Ovary (tissue), 9 donors: ENCODE results near the gene PERCC1. TPM values are rescaled to one million over a fixed set of nuclear protein-coding genes. Genes with fewer than 3 reads are reported as not detected.

Source experiments
- DNase-seq, 5 donors: peaks; one replicate each; pipeline ENCODE4 v3.0.0-alpha.2; 2019 to 2020
- H3K27ac ChIP-seq, 2 donors: fragments of 200-600 bp; one replicate each; pipeline versions ENCODE4 v1.5.1 to v1.8.0; 2019 to 2022
- H3K27me3 ChIP-seq: fragments of 200-600 bp; one replicate; pipeline ENCODE4 v1.8.0; 2022
- H3K36me3 ChIP-seq: fragments of 200-600 bp; sonication (generic); one replicate; pipeline ENCODE4 v1.5.1; 2019
- H3K4me1 ChIP-seq: one replicate; pipeline ENCODE4 v1.8.1; 2013; ENCODE audit warnings: mild to moderate bottlenecking, moderate library complexity; ENCODE audit not compliant: insufficient read depth
- H3K4me3 ChIP-seq: fragments of 200-600 bp; sonication (generic); one replicate; pipeline ENCODE4 v1.5.1; 2017
- H3K9me3 ChIP-seq, 2 donors: fragments of 200-600 bp in 1 of 2; sonication (generic) in 1 of 2; one replicate each; pipeline versions ENCODE4 v1.5.1 to v1.8.1; 2013 to 2019; ENCODE audit warnings: mild to moderate bottlenecking in 1 of 2, moderate library complexity in 1 of 2
- CTCF ChIP-seq, 3 donors: fragments of 450-650 bp in 2 of 3; fragments of 200-600 bp in 1 of 3; IDR thresholded peaks; one replicate each; pipeline versions ENCODE4 v1.5.1 to v1.8.0; 2016 to 2022; ENCODE audit warnings: antibody characterized with exemption in 3 of 3, mild to moderate bottlenecking in 1 of 3
- EP300 ChIP-seq: sonication (generic); formaldehyde crosslinking; IDR thresholded peaks from one replicate; pipeline ENCODE4 v1.6.1; 2017; ENCODE audit warnings: antibody characterized with exemption
- POLR2A ChIP-seq: fragments of 450-650 bp; IDR thresholded peaks from one replicate; pipeline ENCODE4 v1.6.1; 2017; ENCODE audit warnings: antibody characterized with exemption, mild to moderate bottlenecking, moderate library complexity
- WGBS, 3 donors: extraction: QIAGEN DNeasy Blood & Tissue Kit in 1 of 3; methylation state at CpG; one replicate each; pipeline versions ENCODE4 v1.1.5 to v1.1.7; 2013 to 2017; 5-methylcytosine and 5-hydroxymethylcytosine counted together
- intact Hi-C, 4 donors: fragments of 100-400 bp; cut with DNase I; formaldehyde crosslinking; loops; one replicate each; pipeline versions ENCODE4 v1.11.0 to v1.15.1; 2022 to 2023
- polyA plus RNA-seq, 2 donors: library from polyadenylated mRNA; stranded (reverse); fragments of 200-250 nt in 1 of 2; fragments of 350-450 nt in 1 of 2; fragmentation: Illumina TruSeq in 1 of 2; extraction: RNeasy Lipid Tissue Mini Kit (QIAGEN cat#74804) in 1 of 2; gene quantifications; one replicate each; pipeline ENCODE4 v1.2.3, GENCODE V29; 2013 to 2014
- total RNA-seq, 7 donors: library from RNA; depleted of rRNA in 2 of 7; stranded (reverse); fragments of >200 nt in 2 of 7; fragmentation: NEBNext Ultra II Directional in 3 of 7; extraction: Animal tissue kit (Norgen Biotek cat#: 25700) in 3 of 7; gene quantifications; one replicate each; pipeline versions ENCODE4 v1.1.0 to v1.2.4, GENCODE V29; 2016 to 2023
- donor health status: DM: no; HTN: no; CAD: no; lungs with moderate emphysema.
- donor health status: DM: no; HTN: no; CAD: no.
- donor health status: Bipolar disorder and iron deficiency.
- donor health status: DM: yes; HTN: yes; CAD: no.
- donor health status: DM: no; HTN: no; CAD: no.
- donor health status: DM: yes; HTN: yes; CAD: no.

The PERCC1 gene
- total and polyA plus RNA-seq, 9 donors: 0.08 to 0.62 TPM; not detected in 7

DNA sequence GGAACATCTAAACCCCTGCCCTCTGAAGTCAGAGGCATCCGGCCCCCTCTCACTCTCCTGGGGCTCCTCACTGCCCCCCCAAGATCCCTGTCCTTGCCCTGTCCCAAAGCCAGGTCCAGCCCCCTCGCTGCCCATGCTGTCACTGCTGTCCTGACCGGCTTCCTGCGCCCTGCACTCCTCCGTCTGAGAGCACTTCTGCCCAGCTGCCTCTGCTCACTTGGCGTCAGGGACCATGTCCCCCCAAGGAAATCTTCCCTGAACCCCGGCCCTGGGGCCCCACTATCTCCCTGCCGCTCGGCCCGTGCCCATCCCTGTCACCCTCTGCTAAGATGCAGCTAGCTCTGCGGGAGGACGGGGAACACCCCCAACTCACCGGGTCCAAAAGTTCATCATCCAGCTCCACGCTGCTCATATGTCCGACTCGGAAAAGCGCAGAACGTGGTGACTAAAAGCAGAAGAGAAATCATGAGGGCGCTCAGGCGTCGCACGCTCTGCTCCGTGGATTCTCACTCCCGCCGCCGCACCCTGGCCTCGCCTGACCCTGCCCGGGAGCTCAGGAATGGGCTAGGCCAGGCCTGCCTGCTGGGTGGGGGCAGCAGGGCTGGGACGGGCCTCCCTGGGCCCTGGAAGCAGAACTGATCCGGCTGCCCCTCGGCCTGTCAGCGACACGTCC, 34.2 kb downstream of the PERCC1 start:
- 86 to 90% (median 86%) methylated on average over 33 of the region's 33 CpGs for WGBS, 3 donors

DNA sequence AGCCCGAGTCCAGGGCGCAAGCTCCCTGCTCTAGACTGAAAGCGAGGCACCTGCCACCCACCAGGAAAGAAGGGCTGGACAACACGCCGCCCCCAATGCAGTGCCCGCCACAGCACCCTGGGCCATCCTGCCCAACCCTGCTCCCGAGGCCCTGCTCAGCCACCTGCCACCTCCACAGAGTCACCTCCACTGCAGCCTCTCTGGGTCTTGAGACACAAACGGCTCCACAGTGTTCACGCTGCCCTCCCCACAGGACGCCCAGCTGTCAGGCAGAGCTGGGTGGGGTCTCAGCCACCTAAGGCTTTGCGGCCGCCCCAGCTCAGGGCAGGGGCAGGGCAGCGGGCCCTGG, 34.7 kb downstream of the PERCC1 start:
- H3K9me3 ChIP-seq: no peaks in the 10 kb centered on the region
- intact Hi-C loops: no loop called here
- H3K4me1 ChIP-seq: no peaks in the 10 kb centered on the region
- H3K36me3 ChIP-seq: no peaks in the 10 kb centered on the region
- WGBS, 3 donors: 89 to 94% (median 93%) methylated on average over 13 of the region's 13 CpGs
- H3K27me3 ChIP-seq: no peaks in the 10 kb centered on the region
- TF ChIP-seq CTCF (IDR thresholded peaks at IDR 0.05): no peak
- TF ChIP-seq EP300: no peak
- TF ChIP-seq POLR2A: no peak
- no peak for DNase-seq
- H3K4me3 ChIP-seq: no peak overlapping the region
- no peak overlapping the region for H3K27ac ChIP-seq

More for the DNA sequence above, 34.2 kb downstream of the PERCC1 start:
- Histone ChIP-seq H3K27ac (no peak overlapping the region), H3K4me1 (no peaks in the 10 kb centered on the region), H3K36me3 (no peaks in the 10 kb centered on the region), H3K9me3 (no peaks in the 10 kb centered on the region), H3K27me3 (no peaks in the 10 kb centered on the region), H3K4me3 (no peak overlapping the region)
- no peak for DNase-seq
- intact Hi-C loops: no loop called here
- TF ChIP-seq POLR2A (no peak), CTCF (IDR thresholded peaks at IDR 0.05) (no peak), EP300 (no peak)

- Histone ChIP-seq H3K27ac (no peak overlapping the region), H3K27me3 (no peaks in the 10 kb centered on the region), H3K4me1 (peaks cover 4% of the 10 kb centered on the region), H3K4me3 (no peak overlapping the region), H3K9me3 (no peaks in the 10 kb centered on the region), H3K36me3 (no peaks in the 10 kb centered on the region)
- intact Hi-C loops: no loop called here
- 84 to 89% (median 84%) methylated on average over 24 of the region's 24 CpGs for WGBS, 3 donors
- no peak for TF ChIP-seq EP300
- TF ChIP-seq CTCF (IDR thresholded peaks at IDR 0.05): no peak
- no peak for TF ChIP-seq POLR2A
- DNase-seq: no peak
Measured at GRCh38 chr16:1466054-1466453, 35.2 kb downstream of the PERCC1 start.

- DNase-seq: peak in 1 of 5 donors; percentile 20
- Histone ChIP-seq H3K9me3 (no peaks in the 10 kb centered on the region), H3K4me3 (no peak overlapping the region), H3K27me3 (no peaks in the 10 kb centered on the region), H3K36me3 (no peaks in the 10 kb centered on the region), H3K4me1 (peaks cover 4% of the 10 kb centered on the region), H3K27ac (no peak overlapping the region)
- WGBS, 3 donors: 79 to 88% (median 80%) methylated on average over 12 to 14 of the region's 14 CpGs
- intact Hi-C loops: no loop called here
- TF ChIP-seq POLR2A (no peak), EP300 (no peak), CTCF (IDR thresholded peaks at IDR 0.05) (no peak)
Measured at GRCh38 chr16:1466968-1467521, 36.2 kb downstream of the PERCC1 start.
